GM19239 (cell line): ENCODE data around the gene IMP3.
"Not testable (repeated sequence)": the region's sequence is repeated elsewhere in the genome, so short reads cannot be mapped to it uniquely, and the experiment has no call there.

ENCODE experiments used
- DNase-seq: peaks from one replicate; pipeline ENCODE4 v3.0.0; 2011; ENCODE audit warnings: low spot score; ENCODE audit not compliant: insufficient read length
- FAIRE-seq: peaks from 2 replicates; lab custom pipeline; 2011; peaks lifted over from hg19 to GRCh38; lab: Jason Lieb, UNC

IMP3 gene, protein sequence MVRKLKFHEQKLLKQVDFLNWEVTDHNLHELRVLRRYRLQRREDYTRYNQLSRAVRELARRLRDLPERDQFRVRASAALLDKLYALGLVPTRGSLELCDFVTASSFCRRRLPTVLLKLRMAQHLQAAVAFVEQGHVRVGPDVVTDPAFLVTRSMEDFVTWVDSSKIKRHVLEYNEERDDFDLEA

DNA sequence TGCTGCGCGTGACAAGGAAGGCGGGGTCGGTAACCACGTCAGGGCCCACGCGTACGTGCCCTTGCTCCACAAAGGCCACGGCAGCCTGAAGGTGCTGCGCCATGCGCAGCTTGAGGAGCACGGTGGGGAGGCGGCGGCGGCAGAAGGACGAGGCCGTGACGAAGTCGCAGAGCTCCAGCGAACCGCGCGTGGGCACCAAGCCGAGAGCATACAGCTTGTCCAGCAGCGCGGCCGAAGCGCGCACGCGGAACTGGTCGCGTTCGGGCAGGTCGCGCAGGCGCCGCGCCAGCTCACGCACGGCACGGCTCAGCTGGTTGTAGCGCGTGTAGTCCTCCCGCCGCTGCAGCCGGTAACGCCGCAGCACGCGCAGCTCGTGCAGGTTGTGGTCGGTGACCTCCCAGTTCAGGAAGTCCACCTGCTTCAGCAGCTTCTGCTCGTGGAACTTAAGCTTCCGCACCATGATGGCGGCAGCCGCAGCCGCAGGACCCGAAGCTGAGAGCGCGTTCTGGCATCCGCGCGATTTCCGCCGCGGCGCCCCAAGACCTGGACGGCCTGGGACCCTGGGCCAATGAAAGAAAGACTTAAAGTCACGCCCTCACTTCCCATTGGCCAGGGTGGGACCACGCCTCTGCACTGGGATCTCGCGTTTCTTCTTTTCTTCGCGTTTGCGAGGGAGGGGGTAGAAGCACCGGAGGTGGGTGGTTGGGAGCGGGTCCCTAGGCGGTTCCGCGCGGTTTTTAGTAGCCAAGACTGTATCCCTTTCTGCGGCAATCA, at the start of gene IMP3:
TSS of gene IMP3 (minus strand) at position 516 of the 774 bp plus-strand sequence. CDS start at position 460, 56 bp downstream.
- FAIRE-seq (peak; percentile 99), DNase-seq (peak; percentile 89)

- not testable (repeated sequence) for FAIRE-seq, DNase-seq
These were observed 49.4 kb upstream of the IMP3 start for GRCh38 chr15:75689429-75689828.

DNA sequence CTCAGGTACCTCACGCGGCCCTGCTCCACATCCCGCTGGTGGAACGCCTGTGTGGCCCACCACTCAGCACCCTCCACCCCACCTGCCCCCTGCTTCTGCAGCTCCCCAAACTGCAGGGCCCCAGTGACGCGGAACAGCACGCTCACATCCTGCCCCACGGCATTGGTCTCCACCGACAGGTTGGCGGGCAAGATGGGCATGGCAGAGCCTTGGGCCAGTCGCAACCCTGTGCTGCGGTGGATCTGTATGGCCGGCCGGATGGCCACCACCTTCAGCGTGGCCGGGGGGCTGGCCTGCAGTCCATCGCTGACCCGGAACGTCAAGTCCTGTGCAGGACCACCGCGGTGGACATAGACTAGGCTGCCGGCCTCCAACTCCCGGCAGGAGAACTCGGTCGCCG, 48.8 kb upstream of the IMP3 start:
- DNase-seq (no peak), FAIRE-seq (no peak)

DNA sequence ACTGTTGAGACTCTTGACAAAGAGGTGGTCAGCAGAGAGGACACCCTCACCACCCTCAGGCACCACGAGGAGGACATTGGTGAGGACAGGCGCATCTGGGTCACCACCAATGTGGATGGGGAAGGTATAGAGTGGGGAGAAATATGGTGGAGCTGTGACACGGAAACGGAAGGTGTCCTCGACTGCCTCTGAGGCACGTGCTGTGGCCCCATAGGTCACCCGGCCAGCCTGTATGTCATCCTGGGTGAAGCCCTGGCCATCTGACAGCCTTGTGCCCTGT, 48.2 kb upstream of the IMP3 start:
- DNase-seq (no peak), FAIRE-seq (no peak)

GRCh38 chr15:75687486-75688277, 47.7 kb upstream of the IMP3 start:
- no peak for DNase-seq
- no peak for FAIRE-seq

- peak; percentile 62 for FAIRE-seq
- DNase-seq, result peak; percentile 74
These were observed 46.2 kb upstream of the IMP3 start for GRCh38 chr15:75686212-75686642.

DNA sequence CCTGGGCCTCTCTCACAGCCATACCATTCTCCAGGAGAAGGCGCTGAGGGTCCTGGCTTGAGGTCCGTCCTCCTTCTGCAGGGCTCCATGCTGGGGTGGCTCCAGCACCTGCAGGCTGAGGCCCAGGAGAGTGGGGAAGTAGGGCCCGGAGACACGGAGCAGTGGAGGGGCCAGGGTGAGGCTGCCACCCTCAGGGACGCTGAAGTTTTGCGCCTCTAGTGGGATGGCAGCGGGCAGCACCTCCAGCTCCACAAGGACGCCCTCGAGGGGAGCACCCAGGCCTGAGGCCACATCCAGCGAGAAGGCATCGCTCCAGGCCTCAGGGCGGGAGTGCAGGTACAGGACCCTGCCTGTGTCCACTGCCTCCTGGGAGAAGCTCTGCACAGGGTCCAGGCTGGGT, 45.2 kb upstream of the IMP3 start:
- DNase-seq, result no peak

GRCh38 chr15:75684648-75685047, 44.6 kb upstream of the IMP3 start:
- no peak for DNase-seq
- no peak for FAIRE-seq

More for the DNA sequence above, 45.2 kb upstream of the IMP3 start:
- no peak for FAIRE-seq

DNA sequence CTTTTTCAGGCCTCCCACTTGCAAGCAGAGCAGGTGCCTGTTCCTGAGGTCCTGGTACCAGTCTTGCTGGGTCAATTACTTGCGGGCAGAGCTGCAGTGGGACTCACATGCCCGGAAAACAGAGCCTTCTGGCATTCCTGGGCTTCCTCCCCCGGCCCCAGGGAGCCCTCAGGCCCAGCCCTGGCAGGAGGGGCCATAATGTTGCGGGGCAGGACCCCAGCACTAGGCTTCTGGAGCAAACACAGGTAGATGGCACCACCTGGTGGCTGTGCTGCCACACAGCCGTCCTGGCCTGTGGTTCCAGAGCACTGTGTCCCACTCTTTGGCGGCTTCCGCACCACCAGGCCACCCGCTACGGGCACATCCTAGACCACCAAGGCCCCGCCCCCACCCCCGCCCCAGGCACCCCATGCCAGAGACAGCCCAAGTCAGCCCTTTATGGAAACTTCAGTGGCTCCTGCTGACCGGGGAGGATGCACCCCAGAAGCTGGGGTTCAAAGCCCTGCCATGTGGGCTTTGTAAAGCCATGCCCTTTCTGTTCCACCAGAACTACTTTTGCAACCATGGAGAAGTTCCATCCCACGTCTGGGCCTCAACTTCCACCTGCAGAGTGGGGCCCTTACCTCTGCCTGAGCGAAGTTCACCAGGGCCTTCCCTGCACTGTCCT, 43.8 kb upstream of the IMP3 start:
- peak; percentile 92 for DNase-seq
- peak; percentile 94 for FAIRE-seq

DNA sequence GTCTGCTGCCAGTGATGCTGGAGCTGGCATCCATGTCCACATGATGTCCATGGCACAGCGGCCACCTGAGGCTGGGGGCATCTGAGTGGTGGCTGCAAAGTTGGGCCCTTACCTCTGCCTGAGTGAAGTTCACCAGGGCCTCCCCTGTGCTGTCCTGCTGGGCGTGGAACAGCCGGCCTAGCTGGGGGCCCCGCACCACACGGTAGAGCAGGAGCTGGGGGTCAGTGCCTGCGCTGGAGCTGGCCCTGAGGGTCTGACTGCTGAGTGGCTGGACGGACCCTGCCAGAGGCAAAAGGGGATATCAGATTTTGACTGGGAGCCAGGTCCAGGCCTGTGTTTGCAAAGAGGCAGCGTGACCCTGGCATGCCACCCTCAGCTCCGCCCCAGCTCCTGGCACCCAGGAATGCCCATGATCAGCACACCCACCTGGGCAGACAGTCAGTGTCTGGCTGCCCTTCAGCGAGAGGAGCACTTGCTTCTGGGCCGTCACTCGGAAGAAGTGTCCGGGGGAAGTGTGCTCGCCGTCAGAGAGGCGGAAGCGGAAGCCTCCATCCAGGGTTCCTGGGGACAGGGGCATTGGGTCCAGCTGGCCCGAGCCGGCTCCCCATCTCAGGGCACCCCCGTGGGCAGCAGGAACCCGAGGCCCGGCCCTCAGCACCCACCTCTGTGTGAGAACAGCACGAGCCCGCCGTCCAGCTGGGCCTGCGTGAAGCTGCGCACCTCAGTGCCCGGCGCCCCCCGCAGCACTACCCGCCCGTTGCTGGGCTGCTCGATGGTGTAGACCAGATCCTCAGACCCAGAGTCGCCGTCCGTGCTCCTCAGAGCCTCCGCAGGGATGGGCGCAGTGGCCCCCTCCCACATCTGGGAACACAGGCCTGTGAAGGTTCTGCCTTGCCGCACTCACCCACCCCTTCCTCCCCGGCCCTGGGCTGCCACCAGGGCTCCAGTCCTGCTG, 42.4 kb upstream of the IMP3 start:
- no peak for FAIRE-seq
- DNase-seq, result no peak

DNA sequence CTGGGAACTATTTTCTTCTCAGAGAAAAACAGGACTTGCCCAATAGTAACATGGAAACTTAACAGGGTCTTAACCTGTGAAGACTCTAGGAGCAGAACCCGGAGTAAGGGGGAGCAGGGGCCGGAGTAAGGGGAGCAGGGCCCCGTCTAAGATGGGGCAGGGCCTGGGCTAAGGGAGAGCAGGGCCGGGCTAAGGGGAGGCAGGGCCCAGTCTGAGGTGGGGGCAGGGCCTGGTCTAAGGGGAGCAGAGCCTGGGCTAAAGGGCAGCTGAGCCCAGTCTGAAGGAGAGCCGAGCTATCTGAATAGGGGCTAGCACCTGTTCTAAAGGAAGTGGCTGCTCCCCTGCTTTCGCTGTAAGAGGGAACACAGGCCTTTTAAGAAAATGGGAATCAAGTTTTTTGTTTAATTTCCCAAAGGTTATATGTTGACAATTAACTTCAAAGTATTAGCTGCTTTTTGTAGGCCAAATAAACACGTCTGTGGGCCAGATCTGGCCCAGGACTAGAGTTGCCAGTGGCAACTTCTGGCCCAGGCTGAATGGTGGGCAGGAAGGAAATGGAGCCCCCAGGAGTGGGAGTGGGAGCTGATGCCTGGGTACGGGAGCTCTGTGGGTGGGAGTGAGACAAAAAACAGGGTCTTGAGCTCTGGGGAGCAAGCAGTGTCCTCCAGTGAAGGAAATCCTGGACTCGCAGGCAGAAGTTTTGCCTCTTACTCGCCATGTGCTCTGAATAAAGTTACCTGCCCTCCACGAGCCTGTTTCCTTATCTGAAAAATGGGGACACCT, 40.2 kb upstream of the IMP3 start:
- no peak for DNase-seq
- FAIRE-seq, result no peak

- not testable (repeated sequence) for FAIRE-seq, DNase-seq
These were observed 38.3 kb upstream of the IMP3 start for GRCh38 chr15:75678324-75678690.

DNA sequence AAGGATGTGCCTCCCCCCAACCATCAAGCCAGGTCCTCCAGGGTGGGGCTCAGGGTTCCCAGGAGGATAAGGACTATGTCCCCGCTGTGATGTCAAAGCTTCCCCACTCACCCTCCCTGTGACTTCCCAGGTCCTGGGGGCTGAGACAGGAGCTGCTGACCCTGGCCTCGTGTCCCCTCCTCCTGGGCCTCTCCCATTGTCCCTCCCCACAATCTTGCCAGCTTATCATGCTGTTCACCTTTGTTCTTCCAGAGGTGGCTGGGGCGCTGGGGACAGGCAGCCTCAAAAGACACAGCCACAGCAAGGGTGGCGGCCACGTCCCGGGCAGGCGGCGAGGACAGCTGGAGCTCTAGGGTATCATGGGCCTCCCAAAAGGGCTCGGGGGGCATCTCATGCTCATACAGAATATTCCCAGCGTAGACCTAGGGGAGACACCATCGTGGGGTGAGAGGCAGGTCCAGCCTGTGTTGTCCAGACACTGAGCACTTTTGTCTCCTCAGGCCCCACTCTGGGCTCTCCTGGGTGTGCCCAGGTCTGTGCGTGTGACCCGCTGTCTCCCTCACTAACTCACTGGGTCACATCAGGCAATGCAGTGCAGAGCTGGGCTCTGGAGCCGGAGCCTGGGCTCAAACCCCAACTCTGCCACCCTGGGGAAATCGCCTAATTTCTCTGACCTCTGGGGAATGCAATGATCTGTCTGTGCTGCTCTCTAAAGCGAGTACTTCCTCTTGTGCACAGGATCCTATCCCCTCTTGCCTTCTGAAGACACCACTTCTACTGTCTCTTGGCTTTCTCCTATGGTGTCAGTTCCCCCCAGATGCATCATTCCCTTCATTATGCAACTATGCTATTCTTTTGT, 37.7 kb upstream of the IMP3 start:
- no peak for FAIRE-seq
- DNase-seq, result no peak

GRCh38 chr15:75676688-75677464, 36.9 kb upstream of the IMP3 start:
- DNase-seq (no peak), FAIRE-seq (no peak)

DNA sequence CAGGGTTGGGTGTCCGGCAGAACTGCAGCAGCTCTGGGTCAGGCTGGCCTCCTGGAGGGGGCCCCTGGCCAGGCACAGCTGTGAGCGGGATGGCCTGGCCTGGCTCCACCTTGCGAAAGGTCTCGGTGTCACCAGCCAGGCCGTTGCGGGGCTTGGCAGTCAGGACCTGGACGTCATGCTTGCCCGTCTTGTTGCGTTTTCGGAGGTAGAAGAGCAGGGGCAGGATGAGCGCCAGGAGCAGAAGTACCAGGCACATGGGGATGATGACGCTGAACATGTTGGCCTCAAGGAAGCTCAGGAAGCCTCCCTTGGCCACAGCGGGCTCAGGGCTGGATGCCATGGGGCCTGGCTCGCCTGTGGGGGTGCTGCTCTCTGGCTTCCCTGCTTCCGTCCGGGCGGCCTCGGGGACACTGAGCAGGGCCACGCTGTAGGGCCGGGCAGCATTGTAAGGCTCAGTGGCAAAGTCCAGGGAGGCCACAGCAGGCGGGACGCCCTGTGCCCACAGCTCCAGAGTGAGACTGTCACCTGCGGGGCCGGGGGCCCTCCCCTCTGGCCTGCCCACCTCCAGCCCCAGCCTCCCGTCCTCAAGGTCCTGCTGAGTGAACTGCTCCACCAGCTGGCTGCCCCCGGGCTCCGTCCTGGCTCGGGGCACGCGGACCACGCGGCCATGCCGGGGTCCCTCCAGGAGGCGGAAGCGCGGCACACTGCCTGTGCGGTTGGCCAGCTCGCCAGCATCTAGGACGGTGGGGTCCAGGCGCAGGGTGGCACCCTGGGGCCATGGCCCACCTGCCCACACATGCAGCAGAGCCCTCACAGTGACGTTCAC, 35.8 kb upstream of the IMP3 start:
- no peak for DNase-seq
- FAIRE-seq, result no peak

DNA sequence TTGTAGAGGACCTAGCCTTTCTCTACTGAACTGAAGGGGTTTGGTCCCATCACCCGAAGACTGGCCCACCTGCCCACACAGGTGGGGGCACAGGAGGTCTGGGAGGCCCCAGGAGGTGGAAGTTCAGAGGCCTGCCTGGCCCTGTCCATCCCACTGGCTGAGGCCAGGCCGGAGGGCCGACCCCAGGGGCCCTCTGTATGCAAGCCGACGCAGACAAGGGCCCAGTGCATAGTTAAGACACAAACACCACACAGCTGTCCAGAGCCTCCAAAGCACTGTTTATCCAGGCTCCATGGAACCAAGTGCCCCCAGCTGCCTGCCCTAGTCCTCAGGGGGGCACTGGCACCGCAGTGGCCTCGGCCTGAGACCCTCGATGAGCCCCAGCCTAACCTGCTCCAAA, 34.3 kb upstream of the IMP3 start:
- DNase-seq (no peak), FAIRE-seq (no peak)
